SK-N-SH (cell line): ENCODE measurements around the gene SLC34A3. TPM values are rescaled to one million over a fixed set of nuclear protein-coding genes. Genes with fewer than 3 reads are reported as not detected.

Experiments used
- CTCF ChIA-PET: fragments of 300-600, 350-600 bp; formaldehyde crosslinking; extraction: SDS; loops from one replicate; lab custom pipeline; 2021; lab: Yijun Ruan, JAX
- POLR2A ChIA-PET: fragments of 350-600 bp; sonication (Branson Sonifier 250); formaldehyde crosslinking; extraction: SDS; loops from one replicate; lab custom pipeline; 2020; ENCODE audit warnings: antibody characterized with exemption, inconsistent platforms; lab: Yijun Ruan, JAX
- DNase-seq: peaks from one replicate; pipeline ENCODE4 v3.0.0; 2012
- H2AFZ ChIP-seq: fragments of 200-600 bp; sonication (generic); 2 replicates; pipeline ENCODE4 v1.8.1; 2016; ENCODE audit warnings: antibody characterized with exemption, mild to moderate bottlenecking, low read depth
- H3F3A ChIP-seq: fragments of 200-600 bp; sonication (generic); replicated peaks from 2 replicates; pipeline ENCODE3; 2016; ENCODE audit warnings: antibody characterized with exemption, mild to moderate bottlenecking; ENCODE audit not compliant: insufficient read depth
- H3K27ac ChIP-seq, 2 experiments: fragments of 200-500 bp in 1 of 2; fragments of 200-600 bp in 1 of 2; sonication (Bioruptor generic) in 1 of 2; sonication (generic), shearing (Covaris generic) in 1 of 2; 2 replicates each; pipeline versions ENCODE4 v1.5.1 to v1.6.1; 2014 to 2016; ENCODE audit warnings: low read depth in 2 of 2, inconsistent platforms in 1 of 2, low read length in 1 of 2, mild to moderate bottlenecking in 1 of 2, mixed read lengths in 1 of 2
- H3K27me3 ChIP-seq: fragments of 200-600 bp; sonication (generic), shearing (Covaris generic); 2 replicates; pipeline ENCODE4 v1.6.1; 2016; ENCODE audit warnings: mixed run types; ENCODE audit not compliant: insufficient read depth
- H3K36me3 ChIP-seq, 2 experiments: fragments of 200-500 bp in 1 of 2; fragments of 200-600 bp in 1 of 2; sonication (Bioruptor generic) in 1 of 2; sonication (generic) in 1 of 2; replicated peaks in 1 of 2; 2 replicates each; pipeline versions ENCODE3 to v1.5.1; 2014 to 2016; ENCODE audit warnings: low read length in 1 of 2, mild to moderate bottlenecking in 1 of 2; ENCODE audit not compliant: insufficient read depth in 2 of 2, control insufficient read depth in 1 of 2
- H3K4me1 ChIP-seq, 2 experiments: fragments of 200-500 bp in 1 of 2; fragments of 200-600 bp in 1 of 2; sonication (Bioruptor generic) in 1 of 2; sonication (generic), shearing (Covaris generic) in 1 of 2; 2 replicates each; pipeline versions ENCODE4 v1.5.1 to v1.6.1; 2014 to 2016; ENCODE audit warnings: low read depth in 1 of 2, low read length in 1 of 2, mixed run types in 1 of 2; ENCODE audit not compliant: insufficient read depth in 2 of 2, control insufficient read depth in 1 of 2
- H3K4me2 ChIP-seq: fragments of 200-600 bp; sonication (generic), shearing (Covaris generic); 2 replicates; pipeline ENCODE4 v1.6.1; 2017; ENCODE audit warnings: mixed run types
- H3K4me3 ChIP-seq, 2 experiments: fragments of 200-500 bp in 1 of 2; fragments of 200-600 bp in 1 of 2; sonication (Bioruptor generic) in 1 of 2; sonication (generic), shearing (Covaris generic) in 1 of 2; 2 replicates each; pipeline versions ENCODE4 v1.5.1 to v1.8.1; 2014 to 2016; ENCODE audit warnings: low read depth in 2 of 2, inconsistent platforms in 1 of 2, low read length in 1 of 2, mild to moderate bottlenecking in 1 of 2, mixed read lengths in 1 of 2, moderate library complexity in 1 of 2
- H3K79me2 ChIP-seq: fragments of 200-600 bp; sonication (generic); 2 replicates; pipeline ENCODE4 v1.8.1; 2017; ENCODE audit warnings: mild to moderate bottlenecking; ENCODE audit not compliant: insufficient read depth
- H3K9ac ChIP-seq: fragments of 200-600 bp; sonication (generic); 2 replicates; pipeline ENCODE4 v1.6.1; 2017; ENCODE audit warnings: mixed run types
- H3K9me2 ChIP-seq: fragments of 200-600 bp; sonication (generic); 2 replicates; pipeline ENCODE4 v1.6.1; 2017; ENCODE audit warnings: mixed run types
- H3K9me3 ChIP-seq: fragments of 200-600 bp; sonication (generic); 2 replicates; pipeline ENCODE4 v1.6.1; 2017; ENCODE audit warnings: mixed run types, mild to moderate bottlenecking, moderate library complexity
- H4K20me1 ChIP-seq: fragments of 200-600 bp; sonication (generic); 2 replicates; pipeline ENCODE4 v1.6.1; 2017; ENCODE audit warnings: mild to moderate bottlenecking, mixed run types; ENCODE audit not compliant: insufficient read depth
- CTCF ChIP-seq: fragments of 200-600 bp; sonication (generic); IDR thresholded peaks from 2 replicates; pipeline ENCODE4 v1.6.1; 2017; ENCODE audit warnings: antibody characterized with exemption, mild to moderate bottlenecking, moderate library complexity
- EP300 ChIP-seq, 2 experiments: IDR thresholded peaks; 2 replicates each; pipeline versions ENCODE4 v1.4.0 to v1.6.1; 2012; ENCODE audit warnings: borderline replicate concordance in 1 of 2, low read depth in 1 of 2, low read length in 1 of 2
- MXI1 ChIP-seq: IDR thresholded peaks from 2 replicates; pipeline ENCODE4 v1.6.1; 2012; ENCODE audit warnings: mild to moderate bottlenecking, low read depth, low read length, improper control_type of control experiment
- POLR2AphosphoS5 ChIP-seq: IDR thresholded peaks from 2 replicates; pipeline ENCODE4 v1.6.1; 2012; ENCODE audit warnings: low read depth, low read length
- REST ChIP-seq: IDR thresholded peaks from 2 replicates; pipeline ENCODE4 v1.6.1; 2012; ENCODE audit warnings: mild to moderate bottlenecking, low read depth, low read length, moderate library complexity
- RFX5 ChIP-seq: IDR thresholded peaks from 2 replicates; pipeline ENCODE4 v1.6.1; 2012; ENCODE audit warnings: mild to moderate bottlenecking, improper control_type of control experiment, low read length
- RXRA ChIP-seq: IDR thresholded peaks from 2 replicates; pipeline ENCODE4 v1.4.0; 2012; ENCODE audit warnings: low read depth, mild to moderate bottlenecking, borderline replicate concordance
- TCF12 ChIP-seq: IDR thresholded peaks from 2 replicates; pipeline ENCODE4 v1.4.0; 2012
- USF2 ChIP-seq: fragments of 150-350 bp; IDR thresholded peaks from 2 replicates; pipeline ENCODE4 v1.6.1; 2017; ENCODE audit warnings: antibody characterized with exemption, low read length, low read depth, borderline replicate concordance
- ZBTB33 ChIP-seq: IDR thresholded peaks from 2 replicates; pipeline ENCODE4 v1.4.0; 2012; ENCODE audit warnings: low read depth, borderline replicate concordance
- WGBS: methylation state at CpG from one replicate; pipeline ENCODE4 v1.1.6; 2017; ENCODE audit warnings: low lambda C conversion rate; 5-methylcytosine and 5-hydroxymethylcytosine counted together
- polyA plus RNA-seq, 3 experiments: library from polyadenylated mRNA; depleted of rRNA; stranded (reverse); fragments of >200 nt; gene quantifications; 2 replicates each; pipeline ENCODE4 v1.2.3, GENCODE V29; 2012

SLC34A3 gene
- polyA plus RNA-seq, 1 of the 3 experiments (the other 2 are of a cell fraction), result not detected

GRCh38 chr9:137198051-137198901 lies 32.4 kb upstream of the SLC34A3 start (continued):
- TF ChIP-seq CTCF (no peak), EP300 (IDR thresholded peaks at IDR 0.05; ENCODE audit: borderline replicate concordance in 1 of 2, low read depth in 1 of 2, low read length in 1 of 2) (no peak), RXRA (no peak), MXI1 (no peak), TCF12 (no peak)

GRCh38 chr9:137198902-137199283 lies 31.8 kb upstream of the SLC34A3 start:
- Histone ChIP-seq H3K9ac (no peak overlapping the region), H3K79me2 (peaks cover 69% of the 10 kb centered on the region), H3K4me1 (peaks cover 12 to 35% of the 10 kb centered on the region in 2 experiments; a peak in 3 of 4 replicates), H3K4me3 (peak overlapping the region in 1 of 2 experiments; percentile 83; a peak in 1 of 4 replicates), H3K4me2 (peak overlapping the region; percentile 86), H3K27me3 (no peaks in the 10 kb centered on the region), H3K9me3 (no peaks in the 10 kb centered on the region), H2AFZ (no peak overlapping the region), H3K9me2 (no peaks in the 10 kb centered on the region), H3K36me3 (no peaks in the 10 kb centered on the region), H3F3A (peaks cover 14% of the 10 kb centered on the region), H3K27ac (no peak overlapping the region), H4K20me1 (peaks cover 43% of the 10 kb centered on the region)
- TF ChIP-seq RFX5, result no peak
- no peak for TF ChIP-seq REST
- TF ChIP-seq USF2, result no peak
- no peak for TF ChIP-seq ZBTB33
- no peak for TF ChIP-seq POLR2AphosphoS5
- POLR2A ChIA-PET, result interaction anchor here (0.6 to 2.5 kb wide), 4 partner anchors 10 to 366 kb away, joined by 3 to 20 read pairs (median 5); partner anchors contain the start of genes ANAPC2, SSNA1 and TUBB4B
- CTCF ChIA-PET, result interaction anchor here (0.8 to 1.7 kb wide), 5 partner anchors 9 to 69 kb away, joined by 3 to 6 read pairs (median 3); partner anchors contain the start of genes RNF224 and TUBB4B
- DNase-seq, result no peak
- 94% methylated on average over 8 of the region's 11 CpGs for WGBS
